Transverse colon (tissue), 4 donors: Measurements from ENCODE around the gene MB. TPM values are rescaled to one million over a fixed set of nuclear protein-coding genes. Genes with fewer than 3 reads are reported as not detected.

Source experiments
- DNase-seq: peaks from one replicate; pipeline ENCODE4 v3.0.0-alpha.2; 2019
- H3K27ac ChIP-seq, 4 donors: fragments of 200-600 bp; sonication (generic); 2 replicates each; pipeline ENCODE4 v1.5.1; 2016 to 2018; ENCODE audit warnings: inconsistent platforms in 4 of 4
- H3K27me3 ChIP-seq: fragments of 200-600 bp; sonication (generic); 2 replicates; pipeline ENCODE4 v1.5.1; 2017; ENCODE audit warnings: inconsistent platforms
- H3K36me3 ChIP-seq, 4 donors: fragments of 200-600 bp; sonication (generic); 2 replicates each; pipeline ENCODE4 v1.5.1; 2017 to 2019; ENCODE audit warnings: inconsistent platforms in 4 of 4
- H3K4me1 ChIP-seq, 4 donors: fragments of 200-600 bp; sonication (generic); 2 replicates each; pipeline ENCODE4 v1.5.1; 2017 to 2020; ENCODE audit warnings: inconsistent platforms in 4 of 4
- H3K4me3 ChIP-seq, 4 donors: fragments of 200-600 bp; sonication (generic); 1 replicate in 1 of 4; 2 replicates in 3 of 4; pipeline versions ENCODE4 v1.5.1 to v1.6.1; 2017 to 2019; ENCODE audit warnings: inconsistent platforms in 4 of 4
- H3K9me3 ChIP-seq, 2 donors: fragments of 200-600 bp; sonication (generic); 2 replicates each; pipeline ENCODE4 v1.5.1; 2017 to 2019; ENCODE audit warnings: inconsistent platforms in 2 of 2
- CTCF ChIP-seq, 5 experiments: fragments of 200-600 bp in 3 of 5; fragments of 450-650 bp in 2 of 5; sonication (generic) in 3 of 5; IDR thresholded peaks; 1 replicate in 2 of 5; 2 replicates in 3 of 5; pipeline ENCODE4 v1.5.1; 2016 to 2017; ENCODE audit warnings: antibody characterized with exemption in 5 of 5, inconsistent platforms in 3 of 5, mild to moderate bottlenecking in 2 of 5, moderate library complexity in 1 of 5
- EP300 ChIP-seq: sonication (generic); formaldehyde crosslinking; IDR thresholded peaks from one replicate; pipeline ENCODE4 v1.6.1; 2017; ENCODE audit warnings: antibody characterized with exemption, low read depth
- POLR2A ChIP-seq: fragments of 450-650 bp; IDR thresholded peaks from one replicate; pipeline ENCODE4 v1.6.1; 2016; ENCODE audit warnings: antibody characterized with exemption, mild to moderate bottlenecking, moderate library complexity
- POLR2AphosphoS5 ChIP-seq, 3 donors: sonication (generic); formaldehyde crosslinking; IDR thresholded peaks; one replicate each; pipeline ENCODE4 v1.6.1; 2016; ENCODE audit warnings: antibody characterized with exemption in 3 of 3
- WGBS, 2 donors: methylation state at CpG; one replicate each; pipeline ENCODE4 v1.1.5; 2018; ENCODE audit warnings: low coverage in 1 of 2; 5-methylcytosine and 5-hydroxymethylcytosine counted together
- in situ Hi-C, 4 donors: fragments of 200-750 bp; cut with MboI; loops; one replicate each; pipeline versions ENCODE4 v1.15.0 to v1.15.1; 2017; ENCODE audit warnings: low sequenced_read_pairs in 3 of 4, low pct_ligation_motif_present in 1 of 4, low pct_unique_long_range_greater_than_20kb in 1 of 4
- intact Hi-C: fragments of 100-400 bp; cut with DNase I; formaldehyde crosslinking; loops from one replicate; pipeline ENCODE4 v1.15.1; 2023; ENCODE audit warnings: low total_unique reads
- total RNA-seq, 4 donors: library from RNA; depleted of rRNA; stranded (reverse); fragments of >200 nt; gene quantifications; one replicate each; pipeline ENCODE4 v1.1.0, GENCODE V29; 2016

Gene MB
- total RNA-seq, 4 donors from 2014 or later = 9.0 to 37.0 (median 15.7) TPM; not detected in 1

GRCh38 chr22:35590634-35591295, 26.4 kb downstream of the MB start:
- Histone ChIP-seq H3K9me3 (no peaks in the 10 kb centered on the region), H3K36me3 (no peaks in the 10 kb centered on the region), H3K27me3 (no peaks in the 10 kb centered on the region), H3K4me1 (peaks cover 5 to 17% (median 5%) of the 10 kb centered on the region in 4 donors), H3K27ac (no peak overlapping the region), H3K4me3 (no peak overlapping the region)
- 66 to 86% methylated on average over 4 to 13 of the region's 13 CpGs for WGBS, 2 donors
- DNase-seq = no peak
- in situ Hi-C loops = no loop called here
- intact Hi-C loops = no loop called here
- TF ChIP-seq POLR2A (no peak), CTCF (IDR thresholded peaks at IDR 0.05) (no peak), EP300 (no peak), POLR2AphosphoS5 (IDR thresholded peaks at IDR 0.05) (no peak)

- TF ChIP-seq POLR2AphosphoS5 (IDR thresholded peaks at IDR 0.05) (no peak), POLR2A (no peak)
- Histone ChIP-seq H3K9me3 (no peaks in the 10 kb centered on the region), H3K36me3 (no peaks in the 10 kb centered on the region), H3K27ac (peak overlapping the region in 2 of 4 donors; percentile 37 to 46), H3K27me3 (no peaks in the 10 kb centered on the region), H3K4me1 (peaks cover 5 to 17% (median 5%) of the 10 kb centered on the region in 4 donors), H3K4me3 (no peak overlapping the region)
- WGBS, 2 donors = 84 to 100% methylated on average over 3 to 6 of the region's 6 CpGs
- in situ Hi-C loops (loop anchor here in 3 of 4 donors (10.0 kb wide), 3 partner anchors 155 to 245 kb away; no protein-coding TSS in a partner anchor), intact Hi-C loops (loop anchor here (10.0 kb wide), 1 partner anchor 245 kb away; no protein-coding TSS in a partner anchor)
- no peak for DNase-seq
Measured at GRCh38 chr22:35589756-35590093, 27.4 kb downstream of the MB start.

GRCh38 chr22:35589071-35589755, 27.9 kb downstream of the MB start:
- Histone ChIP-seq H3K9me3 (no peaks in the 10 kb centered on the region), H3K4me1 (peaks cover 5 to 17% (median 5%) of the 10 kb centered on the region in 4 donors), H3K27ac (peak overlapping the region in 3 of 4 donors; percentile 4 to 46 (median 37)), H3K27me3 (no peaks in the 10 kb centered on the region), H3K36me3 (no peaks in the 10 kb centered on the region), H3K4me3 (no peak overlapping the region)
- TF ChIP-seq CTCF (IDR thresholded peaks at IDR 0.05) = no peak
- no peak for TF ChIP-seq EP300
- TF ChIP-seq POLR2AphosphoS5 (IDR thresholded peaks at IDR 0.05) = no peak
- TF ChIP-seq POLR2A = no peak
- in situ Hi-C loops (loop anchor here in 3 of 4 donors (10.0 kb wide), 3 partner anchors 154 to 244 kb away; no protein-coding TSS in a partner anchor), intact Hi-C loops (loop anchor here (10.0 kb wide), 1 partner anchor 244 kb away; no protein-coding TSS in a partner anchor)
- peak; percentile 22 for DNase-seq
- WGBS, 2 donors = 0 to 73% methylated on average over 1 to 11 of the region's 11 CpGs

- intact Hi-C loops = loop anchor here (10.0 kb wide), 1 partner anchor 243 kb away; no protein-coding TSS in a partner anchor
- peaks cover 5 to 9% (median 7%) of the 10 kb centered on the region in 4 donors for H3K4me1 ChIP-seq
- no peaks in the 10 kb centered on the region for H3K9me3 ChIP-seq
- H3K27ac ChIP-seq = peak overlapping the region; percentile 3 to 64 (median 25)
- in situ Hi-C loops = loop anchor here in 3 of 4 donors (10.0 kb wide), 3 partner anchors 153 to 243 kb away; no protein-coding TSS in a partner anchor
- DNase-seq = no peak
- no peaks in the 10 kb centered on the region for H3K36me3 ChIP-seq
- TF ChIP-seq POLR2AphosphoS5 (IDR thresholded peaks at IDR 0.05) = no peak
- TF ChIP-seq EP300 = no peak
- TF ChIP-seq POLR2A = no peak
- no peak for TF ChIP-seq CTCF (IDR thresholded peaks at IDR 0.05)
- 68% methylated on average over 5 of the region's 5 CpGs; no CpG with 5 or more reads in 1 of the 2 donors for WGBS, 2 donors
- no peaks in the 10 kb centered on the region for H3K27me3 ChIP-seq
- H3K4me3 ChIP-seq = no peak overlapping the region
Measured at GRCh38 chr22:35587896-35588295, 29.2 kb downstream of the MB start.
